Measurements from ENCODE around the gene RNF150.

The RNF150 gene

GRCh38 chr4:140994015-140994414, 139.3 kb downstream of the RNF150 start:
- TF ChIP-seq TAF1 (IDR thresholded peaks at IDR 0.05; ENCODE audit: borderline replicate concordance, insufficient read depth, low read length) (no peak), FOXP2 (optimal IDR thresholded peaks at IDR 0.05; ENCODE audit: borderline replicate concordance, extremely low read depth, extremely low read length, insufficient read depth) (no peak), REST (IDR thresholded peaks at IDR 0.05; ENCODE audit: insufficient read depth in 1 of 2, low read depth in 2 of 2, low read length in 2 of 2) (no peak), SIN3A (IDR thresholded peaks at IDR 0.05; ENCODE audit: borderline replicate concordance, insufficient read depth, low read length) (no peak), POLR2AphosphoS5 (IDR thresholded peaks at IDR 0.05; ENCODE audit: low read depth, low read length) (no peak)

GRCh38 chr4:140993370-140993769, 139.9 kb downstream of the RNF150 start:
- TF ChIP-seq FOXP2 (optimal IDR thresholded peaks at IDR 0.05; ENCODE audit: borderline replicate concordance, extremely low read depth, extremely low read length, insufficient read depth) (no peak), REST (IDR thresholded peaks at IDR 0.05; ENCODE audit: insufficient read depth in 1 of 2, low read depth in 2 of 2, low read length in 2 of 2) (no peak), POLR2AphosphoS5 (IDR thresholded peaks at IDR 0.05; ENCODE audit: low read depth, low read length) (no peak), SIN3A (IDR thresholded peaks at IDR 0.05; ENCODE audit: borderline replicate concordance, insufficient read depth, low read length) (no peak), TAF1 (IDR thresholded peaks at IDR 0.05; ENCODE audit: borderline replicate concordance, insufficient read depth, low read length) (no peak)

GRCh38 chr4:140989944-140990343, 143.3 kb downstream of the RNF150 start:
- TF ChIP-seq TAF1 (IDR thresholded peaks at IDR 0.05; ENCODE audit: borderline replicate concordance, insufficient read depth, low read length), result no peak
- no peak for TF ChIP-seq REST (IDR thresholded peaks at IDR 0.05; ENCODE audit: insufficient read depth in 1 of 2, low read depth in 2 of 2, low read length in 2 of 2)
- no peak for TF ChIP-seq SIN3A (IDR thresholded peaks at IDR 0.05; ENCODE audit: borderline replicate concordance, insufficient read depth, low read length)
- TF ChIP-seq FOXP2 (optimal IDR thresholded peaks at IDR 0.05; ENCODE audit: borderline replicate concordance, extremely low read depth, extremely low read length, insufficient read depth), result no peak

- TF ChIP-seq SIN3A (IDR thresholded peaks at IDR 0.05; ENCODE audit: borderline replicate concordance, insufficient read depth, low read length) (no peak), POLR2AphosphoS5 (IDR thresholded peaks at IDR 0.05; ENCODE audit: low read depth, low read length) (no peak), FOXP2 (optimal IDR thresholded peaks at IDR 0.05; ENCODE audit: borderline replicate concordance, extremely low read depth, extremely low read length, insufficient read depth) (no peak), TAF1 (IDR thresholded peaks at IDR 0.05; ENCODE audit: borderline replicate concordance, insufficient read depth, low read length) (no peak), REST (IDR thresholded peaks at IDR 0.05; ENCODE audit: insufficient read depth in 1 of 2, low read depth in 2 of 2, low read length in 2 of 2) (no peak)
Measured at GRCh38 chr4:140986045-140986444, 147.2 kb downstream of the RNF150 start.
